Ovary (tissue), 9 donors: ENCODE data around the gene ITPR1. TPM values are rescaled to one million over a fixed set of nuclear protein-coding genes. Genes with fewer than 3 reads are reported as not detected.

Source experiments
- DNase-seq, 5 donors: peaks; one replicate each; pipeline ENCODE4 v3.0.0-alpha.2; 2019 to 2020
- H3K27ac ChIP-seq, 2 donors: fragments of 200-600 bp; one replicate each; pipeline versions ENCODE4 v1.5.1 to v1.8.0; 2019 to 2022
- H3K27me3 ChIP-seq: fragments of 200-600 bp; one replicate; pipeline ENCODE4 v1.8.0; 2022
- H3K36me3 ChIP-seq: fragments of 200-600 bp; sonication (generic); one replicate; pipeline ENCODE4 v1.5.1; 2019
- H3K4me1 ChIP-seq: one replicate; pipeline ENCODE4 v1.8.1; 2013; ENCODE audit warnings: mild to moderate bottlenecking, moderate library complexity; ENCODE audit not compliant: insufficient read depth
- H3K4me3 ChIP-seq: fragments of 200-600 bp; sonication (generic); one replicate; pipeline ENCODE4 v1.5.1; 2017
- H3K9me3 ChIP-seq, 2 donors: fragments of 200-600 bp in 1 of 2; sonication (generic) in 1 of 2; one replicate each; pipeline versions ENCODE4 v1.5.1 to v1.8.1; 2013 to 2019; ENCODE audit warnings: mild to moderate bottlenecking in 1 of 2, moderate library complexity in 1 of 2
- CTCF ChIP-seq, 3 donors: fragments of 450-650 bp in 2 of 3; fragments of 200-600 bp in 1 of 3; IDR thresholded peaks; one replicate each; pipeline versions ENCODE4 v1.5.1 to v1.8.0; 2016 to 2022; ENCODE audit warnings: antibody characterized with exemption in 3 of 3, mild to moderate bottlenecking in 1 of 3
- EP300 ChIP-seq: sonication (generic); formaldehyde crosslinking; IDR thresholded peaks from one replicate; pipeline ENCODE4 v1.6.1; 2017; ENCODE audit warnings: antibody characterized with exemption
- POLR2A ChIP-seq: fragments of 450-650 bp; IDR thresholded peaks from one replicate; pipeline ENCODE4 v1.6.1; 2017; ENCODE audit warnings: antibody characterized with exemption, mild to moderate bottlenecking, moderate library complexity
- WGBS, 3 donors: extraction: QIAGEN DNeasy Blood & Tissue Kit in 1 of 3; methylation state at CpG; one replicate each; pipeline versions ENCODE4 v1.1.5 to v1.1.7; 2013 to 2017; 5-methylcytosine and 5-hydroxymethylcytosine counted together
- intact Hi-C, 4 donors: fragments of 100-400 bp; cut with DNase I; formaldehyde crosslinking; loops; one replicate each; pipeline versions ENCODE4 v1.11.0 to v1.15.1; 2022 to 2023
- polyA plus RNA-seq, 2 donors: library from polyadenylated mRNA; stranded (reverse); fragments of 200-250 nt in 1 of 2; fragments of 350-450 nt in 1 of 2; fragmentation: Illumina TruSeq in 1 of 2; extraction: RNeasy Lipid Tissue Mini Kit (QIAGEN cat#74804) in 1 of 2; gene quantifications; one replicate each; pipeline ENCODE4 v1.2.3, GENCODE V29; 2013 to 2014
- total RNA-seq, 7 donors: library from RNA; depleted of rRNA in 2 of 7; stranded (reverse); fragments of >200 nt in 2 of 7; fragmentation: NEBNext Ultra II Directional in 3 of 7; extraction: Animal tissue kit (Norgen Biotek cat#: 25700) in 3 of 7; gene quantifications; one replicate each; pipeline versions ENCODE4 v1.1.0 to v1.2.4, GENCODE V29; 2016 to 2023
- donor health status: DM: no; HTN: no; CAD: no; lungs with moderate emphysema.
- donor health status: DM: no; HTN: no; CAD: no.
- donor health status: Bipolar disorder and iron deficiency.
- donor health status: DM: yes; HTN: yes; CAD: no.
- donor health status: DM: no; HTN: no; CAD: no.
- donor health status: DM: yes; HTN: yes; CAD: no.

The ITPR1 gene
- total and polyA plus RNA-seq, 9 donors = 59.5 to 313 (median 144) TPM

GRCh38 chr3:4848176-4848825, 355.2 kb downstream of the ITPR1 start:
- intact Hi-C loops = no loop called here
- H3K27ac ChIP-seq = no peak overlapping the region
- H3K4me1 ChIP-seq = no peaks in the 10 kb centered on the region
- no peak for DNase-seq
- no peaks in the 10 kb centered on the region for H3K36me3 ChIP-seq
- TF ChIP-seq POLR2A (no peak), CTCF (IDR thresholded peaks at IDR 0.05) (no peak), EP300 (no peak)
- H3K9me3 ChIP-seq = no peaks in the 10 kb centered on the region
- WGBS, 3 donors = 79 to 83% (median 80%) methylated on average over 6 of the region's 6 CpGs
- H3K4me3 ChIP-seq = no peak overlapping the region
- no peaks in the 10 kb centered on the region for H3K27me3 ChIP-seq

- Histone ChIP-seq H3K36me3 (no peaks in the 10 kb centered on the region), H3K27me3 (no peaks in the 10 kb centered on the region), H3K9me3 (no peaks in the 10 kb centered on the region), H3K4me3 (no peak overlapping the region), H3K27ac (no peak overlapping the region), H3K4me1 (no peaks in the 10 kb centered on the region)
- 71 to 78% (median 76%) methylated on average over 3 of the region's 3 CpGs for WGBS, 3 donors
- TF ChIP-seq EP300 (no peak), POLR2A (no peak), CTCF (IDR thresholded peaks at IDR 0.05) (no peak)
- DNase-seq = no peak
- intact Hi-C loops = no loop called here
Observed at GRCh38 chr3:4849136-4849535, 356.0 kb downstream of the ITPR1 start.

GRCh38 chr3:4849739-4850138, 356.6 kb downstream of the ITPR1 start:
- Histone ChIP-seq H3K36me3 (no peaks in the 10 kb centered on the region), H3K27me3 (no peaks in the 10 kb centered on the region), H3K9me3 (no peaks in the 10 kb centered on the region), H3K4me3 (no peak overlapping the region), H3K27ac (no peak overlapping the region), H3K4me1 (no peaks in the 10 kb centered on the region)
- DNase-seq = no peak
- intact Hi-C loops = no loop called here
- TF ChIP-seq POLR2A = no peak
- TF ChIP-seq CTCF (IDR thresholded peaks at IDR 0.05) = no peak
- TF ChIP-seq EP300 = no peak

GRCh38 chr3:4850211-4850927, 357.2 kb downstream of the ITPR1 start:
- H3K4me3 ChIP-seq = no peak overlapping the region
- no peak for TF ChIP-seq EP300
- TF ChIP-seq CTCF (IDR thresholded peaks at IDR 0.05) = no peak
- no peak for TF ChIP-seq POLR2A
- no peaks in the 10 kb centered on the region for H3K4me1 ChIP-seq
- DNase-seq = no peak
- no peak overlapping the region for H3K27ac ChIP-seq
- no peaks in the 10 kb centered on the region for H3K36me3 ChIP-seq
- H3K9me3 ChIP-seq = no peaks in the 10 kb centered on the region
- intact Hi-C loops = no loop called here
- no peaks in the 10 kb centered on the region for H3K27me3 ChIP-seq
- WGBS, 3 donors = 72 to 75% (median 73%) methylated on average over 5 of the region's 5 CpGs
